ENCODE measurements around the gene BORCS5.
"Not testable (repeated sequence)": the region's sequence is repeated elsewhere in the genome, so short reads cannot be mapped to it uniquely, and the experiment has no call there.

BORCS5 gene

GRCh38 chr12:12501121-12501520, 144.2 kb downstream of the BORCS5 start:
- Histone ChIP-seq H2AK5ac (ENCODE audit: low read length) (no peak overlapping the region), H3K4me1 (ENCODE audit: control insufficient read depth in 1 of 2, insufficient read depth in 2 of 2, low read length in 2 of 2) (peaks cover 4 to 7% of the 10 kb centered on the region in 2 experiments), H2BK120ac (ENCODE audit: insufficient read depth, low read length, poor library complexity) (no peak overlapping the region), H3K14ac (ENCODE audit: low read length) (no peak overlapping the region), H3K27me3 (ENCODE audit: insufficient read depth, low read length) (no peaks in the 10 kb centered on the region), H4K8ac (ENCODE audit: low read depth, low read length) (no peak overlapping the region), H3K23ac (ENCODE audit: low read length) (no peak overlapping the region), H3K27ac (ENCODE audit: low read depth, low read length) (no peak overlapping the region), H3K9ac (ENCODE audit: low read length) (no peak overlapping the region), H3K36me3 (ENCODE audit: control insufficient read depth in 1 of 2, insufficient read depth in 2 of 2, low read length in 2 of 2) (peaks cover 2 to 3% of the 10 kb centered on the region in 2 experiments), H2AFZ (ENCODE audit: insufficient read depth, low read length, poor library complexity) (no peak overlapping the region), H2BK12ac (ENCODE audit: low read length) (no peak overlapping the region), H4K12ac (ENCODE audit: low read depth, low read length) (no peak overlapping the region), H2BK5ac (ENCODE audit: low read depth, low read length, poor library complexity) (no peak overlapping the region), H3K4ac (ENCODE audit: low read depth, low read length) (no peak overlapping the region), H3K4me2 (ENCODE audit: low read length) (no peak overlapping the region), H3K79me1 (ENCODE audit: low read length) (no peaks in the 10 kb centered on the region), H3K9me3 (ENCODE audit: insufficient read depth, low read depth, low read length) (no peaks in the 10 kb centered on the region), H3K4me3 (ENCODE audit: low read depth, low read length) (no peak overlapping the region), H3K79me2 (ENCODE audit: control insufficient read depth, insufficient read depth, low read length, poor library complexity) (peaks cover 3% of the 10 kb centered on the region), H3K18ac (ENCODE audit: low read length) (no peak overlapping the region), H4K91ac (ENCODE audit: low read depth, low read length) (no peak overlapping the region)
- WGBS (ENCODE audit: extremely low coverage, insufficient coverage, insufficient read length), result 100% methylated on average over 1 of the region's 3 CpGs
- DNase-seq, result no peak

GRCh38 chr12:12502130-12502814, 145.4 kb downstream of the BORCS5 start:
- no CpG with 5 or more reads among the region's 7 CpGs for WGBS (ENCODE audit: extremely low coverage, insufficient coverage, insufficient read length)
- not testable (repeated sequence) for H3K27ac ChIP-seq (ENCODE audit: low read depth, low read length); H3K4ac ChIP-seq (ENCODE audit: low read depth, low read length); H4K8ac ChIP-seq (ENCODE audit: low read depth, low read length); H3K4me3 ChIP-seq (ENCODE audit: low read depth, low read length); H3K14ac ChIP-seq (ENCODE audit: low read length); H3K36me3 ChIP-seq (ENCODE audit: control insufficient read depth in 1 of 2, insufficient read depth in 2 of 2, low read length in 2 of 2); H4K12ac ChIP-seq (ENCODE audit: low read depth, low read length); H2AFZ ChIP-seq (ENCODE audit: insufficient read depth, low read length, poor library complexity); H3K23ac ChIP-seq (ENCODE audit: low read length); H3K79me2 ChIP-seq (ENCODE audit: control insufficient read depth, insufficient read depth, low read length, poor library complexity); H2BK120ac ChIP-seq (ENCODE audit: insufficient read depth, low read length, poor library complexity); H4K91ac ChIP-seq (ENCODE audit: low read depth, low read length); H2BK5ac ChIP-seq (ENCODE audit: low read depth, low read length, poor library complexity); H3K79me1 ChIP-seq (ENCODE audit: low read length); DNase-seq; H3K18ac ChIP-seq (ENCODE audit: low read length); H3K4me2 ChIP-seq (ENCODE audit: low read length); H3K9ac ChIP-seq (ENCODE audit: low read length); H3K9me3 ChIP-seq (ENCODE audit: insufficient read depth, low read depth, low read length); H2BK12ac ChIP-seq (ENCODE audit: low read length); H3K27me3 ChIP-seq (ENCODE audit: insufficient read depth, low read length); H2AK5ac ChIP-seq (ENCODE audit: low read length)
- H3K4me1 ChIP-seq (ENCODE audit: control insufficient read depth in 1 of 2, insufficient read depth in 2 of 2, low read length in 2 of 2), result peaks cover 4 to 11% of the 10 kb centered on the region in 2 experiments

GRCh38 chr12:12502815-12503151, 145.9 kb downstream of the BORCS5 start:
- H3K23ac ChIP-seq (ENCODE audit: low read length), result peak overlapping the region; percentile 18
- H3K4ac ChIP-seq (ENCODE audit: low read depth, low read length), result no peak overlapping the region
- no peaks in the 10 kb centered on the region for H3K79me1 ChIP-seq (ENCODE audit: low read length)
- H3K27me3 ChIP-seq (ENCODE audit: insufficient read depth, low read length), result no peaks in the 10 kb centered on the region
- H3K4me2 ChIP-seq (ENCODE audit: low read length), result no peak overlapping the region
- no peak overlapping the region for H2AFZ ChIP-seq (ENCODE audit: insufficient read depth, low read length, poor library complexity)
- H3K9me3 ChIP-seq (ENCODE audit: insufficient read depth, low read depth, low read length), result no peaks in the 10 kb centered on the region
- no peak overlapping the region for H2BK12ac ChIP-seq (ENCODE audit: low read length)
- no peak overlapping the region for H3K14ac ChIP-seq (ENCODE audit: low read length)
- H4K8ac ChIP-seq (ENCODE audit: low read depth, low read length), result no peak overlapping the region
- peaks cover 4 to 11% of the 10 kb centered on the region in 2 experiments for H3K4me1 ChIP-seq (ENCODE audit: control insufficient read depth in 1 of 2, insufficient read depth in 2 of 2, low read length in 2 of 2)
- H2BK5ac ChIP-seq (ENCODE audit: low read depth, low read length, poor library complexity), result no peak overlapping the region
- peaks cover 3% of the 10 kb centered on the region for H3K79me2 ChIP-seq (ENCODE audit: control insufficient read depth, insufficient read depth, low read length, poor library complexity)
- peak overlapping the region; percentile 71 for H3K18ac ChIP-seq (ENCODE audit: low read length)
- H2AK5ac ChIP-seq (ENCODE audit: low read length), result no peak overlapping the region
- WGBS (ENCODE audit: extremely low coverage, insufficient coverage, insufficient read length), result no CpG with 5 or more reads among the region's 5 CpGs
- H4K91ac ChIP-seq (ENCODE audit: low read depth, low read length), result no peak overlapping the region
- no peak for DNase-seq
- no peak overlapping the region for H3K9ac ChIP-seq (ENCODE audit: low read length)
- H3K4me3 ChIP-seq (ENCODE audit: low read depth, low read length), result no peak overlapping the region
- H3K27ac ChIP-seq (ENCODE audit: low read depth, low read length), result no peak overlapping the region
- no peak overlapping the region for H4K12ac ChIP-seq (ENCODE audit: low read depth, low read length)
- peaks cover 2% of the 10 kb centered on the region in 2 experiments for H3K36me3 ChIP-seq (ENCODE audit: control insufficient read depth in 1 of 2, insufficient read depth in 2 of 2, low read length in 2 of 2)
- no peak overlapping the region for H2BK120ac ChIP-seq (ENCODE audit: insufficient read depth, low read length, poor library complexity)

- no CpG with 5 or more reads among the region's 9 CpGs for WGBS (ENCODE audit: extremely low coverage, insufficient coverage, insufficient read length)
Observed at GRCh38 chr12:12503384-12504078, 146.7 kb downstream of the BORCS5 start.

More at GRCh38 chr12:12503384-12504078, 146.7 kb downstream of the BORCS5 start:
- Histone ChIP-seq H3K4me2 (ENCODE audit: low read length) (no peak overlapping the region), H2BK120ac (ENCODE audit: insufficient read depth, low read length, poor library complexity) (no peak overlapping the region), H2BK5ac (ENCODE audit: low read depth, low read length, poor library complexity) (no peak overlapping the region), H4K91ac (ENCODE audit: low read depth, low read length) (no peak overlapping the region), H3K27ac (ENCODE audit: low read depth, low read length) (no peak overlapping the region), H3K27me3 (ENCODE audit: insufficient read depth, low read length) (no peaks in the 10 kb centered on the region), H3K18ac (ENCODE audit: low read length) (no peak overlapping the region), H4K8ac (ENCODE audit: low read depth, low read length) (no peak overlapping the region), H2AFZ (ENCODE audit: insufficient read depth, low read length, poor library complexity) (no peak overlapping the region), H2BK12ac (ENCODE audit: low read length) (no peak overlapping the region), H2AK5ac (ENCODE audit: low read length) (no peak overlapping the region), H3K79me2 (ENCODE audit: control insufficient read depth, insufficient read depth, low read length, poor library complexity) (peaks cover 3% of the 10 kb centered on the region), H4K12ac (ENCODE audit: low read depth, low read length) (no peak overlapping the region), H3K9me3 (ENCODE audit: insufficient read depth, low read depth, low read length) (no peaks in the 10 kb centered on the region), H3K23ac (ENCODE audit: low read length) (no peak overlapping the region), H3K14ac (ENCODE audit: low read length) (no peak overlapping the region), H3K4ac (ENCODE audit: low read depth, low read length) (no peak overlapping the region), H3K79me1 (ENCODE audit: low read length) (no peaks in the 10 kb centered on the region), H3K36me3 (ENCODE audit: control insufficient read depth in 1 of 2, insufficient read depth in 2 of 2, low read length in 2 of 2) (peaks cover 2% of the 10 kb centered on the region in 2 experiments), H3K9ac (ENCODE audit: low read length) (no peak overlapping the region), H3K4me1 (ENCODE audit: control insufficient read depth in 1 of 2, insufficient read depth in 2 of 2, low read length in 2 of 2) (peaks cover 4 to 11% of the 10 kb centered on the region in 2 experiments), H3K4me3 (ENCODE audit: low read depth, low read length) (no peak overlapping the region)
- no peak for DNase-seq

Measured in trophoblast cell (in vitro differentiated cells and primary cell).